Stimulated activated CD4-positive, alpha-beta T cell treated with anti-CD3 and anti-CD28 coated beads, TNF-alpha, amount 100 ng/mL, for 48 hours (primary cell): ENCODE data around the gene SOX6.
"Not testable (repeated sequence)": the region's sequence is repeated elsewhere in the genome, so short reads cannot be mapped to it uniquely, and the experiment has no call there.

Experiments used
- DNase-seq, 3 donors: peaks; one replicate each; pipeline ENCODE4 v3.0.0-alpha.2; 2020; ENCODE audit warnings: low read depth in 3 of 3

SOX6 gene

GRCh38 chr11:15930442-15931025, 425.8 kb downstream of the SOX6 start:
- DNase-seq: no peak

- DNase-seq: no peak
Measured at GRCh38 chr11:15929371-15929901, 426.9 kb downstream of the SOX6 start.

GRCh38 chr11:15927864-15928217, 428.5 kb downstream of the SOX6 start:
- no peak for DNase-seq

DNA sequence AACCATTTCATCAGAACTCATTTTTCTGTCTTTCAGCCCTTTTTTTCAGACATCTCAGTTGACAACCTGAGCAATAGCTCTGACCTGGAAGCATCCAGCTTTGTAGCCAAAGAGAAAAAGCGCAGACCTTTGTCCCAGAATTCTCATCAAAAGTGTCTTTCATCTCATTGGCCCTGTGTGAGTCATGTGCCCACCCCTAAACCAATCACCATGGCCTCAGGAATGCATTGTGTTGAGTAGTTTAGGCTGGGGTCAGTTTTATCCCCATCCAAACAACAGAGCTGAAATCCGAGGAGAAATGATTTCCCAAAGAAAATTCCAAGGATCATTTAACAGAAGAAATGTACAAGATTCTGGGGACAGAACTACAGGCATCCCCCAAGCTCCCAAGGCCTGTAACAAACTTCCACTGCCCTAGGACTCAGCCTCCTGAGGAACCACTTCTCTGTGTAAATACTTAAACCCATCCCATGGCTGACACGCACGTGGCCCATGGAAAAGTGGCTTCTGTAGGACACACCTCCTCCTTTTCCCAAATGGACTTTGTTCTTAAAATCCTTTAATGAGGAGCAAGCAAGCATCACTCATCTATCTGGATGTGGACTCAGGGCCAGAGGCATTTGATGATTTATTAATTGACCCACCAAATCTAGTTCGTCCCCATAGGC, 429.0 kb downstream of the SOX6 start:
- no peak for DNase-seq

GRCh38 chr11:15926071-15926470, 430.3 kb downstream of the SOX6 start:
- DNase-seq: no peak

- DNase-seq: no peak
Measured at GRCh38 chr11:15923183-15923582, 433.2 kb downstream of the SOX6 start.

DNA sequence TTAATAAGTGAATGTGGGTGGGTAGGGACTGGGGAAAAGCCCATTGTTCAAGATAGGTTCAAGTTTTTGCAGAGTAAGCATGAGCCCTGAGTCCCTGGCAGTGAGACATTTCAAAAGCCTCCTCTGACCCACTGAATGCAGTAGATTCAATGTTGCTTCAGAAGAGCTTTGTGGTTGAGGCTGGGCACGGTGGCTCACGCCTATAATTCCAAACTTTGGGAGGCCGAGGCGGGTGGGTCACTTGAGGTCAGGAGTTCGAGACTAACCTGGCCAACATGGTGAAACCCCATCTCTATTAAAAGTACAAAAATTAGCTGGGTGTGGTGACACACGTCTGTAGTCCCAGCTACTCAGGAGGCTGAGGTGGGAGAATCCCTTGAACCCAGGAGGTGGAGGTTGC, 433.6 kb downstream of the SOX6 start:
- not testable (repeated sequence) for DNase-seq

DNA sequence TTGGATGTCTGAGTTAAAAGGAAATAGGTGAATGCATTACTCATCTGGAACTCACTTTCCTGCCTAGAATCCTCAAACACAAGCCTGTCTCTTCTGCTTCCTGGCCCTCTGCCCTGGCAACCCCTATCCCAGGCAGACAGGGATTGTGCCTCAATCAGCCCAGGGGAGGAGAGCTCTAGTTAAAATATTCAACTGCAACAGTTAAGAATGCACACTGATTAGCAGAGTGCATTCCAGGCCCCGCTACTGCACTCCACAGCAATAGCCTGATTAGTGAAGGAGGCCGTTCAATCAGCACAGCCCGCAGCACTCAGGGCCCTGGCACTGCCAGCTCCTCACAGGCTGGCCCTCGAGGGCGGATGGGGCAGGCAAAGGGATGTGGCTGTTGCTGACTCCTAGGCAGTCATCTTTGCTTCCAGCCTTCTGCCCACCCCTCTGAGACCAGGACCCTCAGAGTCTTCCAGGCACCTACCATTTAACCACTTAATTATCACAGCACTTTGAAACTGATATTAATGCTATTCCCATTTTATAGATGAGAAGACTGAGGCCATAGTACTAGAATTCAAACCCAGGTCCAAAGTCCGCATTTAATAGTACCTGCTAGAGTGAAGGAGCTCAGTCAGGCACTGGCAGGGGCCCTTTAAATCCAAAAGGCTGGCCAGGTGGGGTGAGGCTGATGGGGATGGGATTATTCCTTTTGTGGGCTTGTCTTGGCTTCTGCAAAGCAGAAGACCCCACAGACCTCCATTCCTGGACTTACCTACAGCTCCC, 435.3 kb downstream of the SOX6 start:
- no peak for DNase-seq

- DNase-seq: no peak
Measured at GRCh38 chr11:15918674-15919073, 437.7 kb downstream of the SOX6 start.

DNA sequence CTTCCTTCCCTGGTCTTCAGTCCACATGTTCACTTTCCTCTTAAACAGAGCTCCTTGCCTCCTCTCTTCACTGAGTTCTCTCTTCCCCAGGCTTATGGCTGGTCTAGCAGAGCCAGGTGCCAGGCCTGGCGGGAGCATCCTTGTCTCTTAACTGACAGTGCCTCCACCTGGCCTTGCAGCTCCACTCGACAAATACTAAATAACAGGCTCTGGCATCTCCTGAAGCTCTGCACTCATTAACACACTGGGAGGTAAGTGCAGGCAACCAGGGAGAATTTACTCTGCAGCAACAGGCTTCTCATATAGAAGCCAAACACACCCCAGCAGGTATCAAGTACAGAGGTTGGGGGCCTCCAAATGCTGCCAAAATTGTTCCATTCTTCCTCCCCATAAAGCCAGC, 438.1 kb downstream of the SOX6 start:
- DNase-seq: no peak
